PFSK-1 (cell line): ENCODE data around the gene AGMO.

ENCODE experiments used
- FOXP2 ChIP-seq: optimal IDR thresholded peaks from 2 replicates; pipeline ENCODE3; 2011; ENCODE audit warnings: borderline replicate concordance, control low read depth, inconsistent platforms; ENCODE audit not compliant: insufficient read depth; ENCODE audit errors: extremely low read length, extremely low read depth
- POLR2AphosphoS5 ChIP-seq: IDR thresholded peaks from 2 replicates; pipeline ENCODE4 v1.6.1; 2012; ENCODE audit warnings: low read depth, mild to moderate bottlenecking, control low read depth, low read length, moderate library complexity
- REST ChIP-seq, 2 experiments: IDR thresholded peaks; 2 replicates each; pipeline versions ENCODE4 v1.6.1 to v1.8.0; 2011 to 2012; ENCODE audit warnings: low read depth in 2 of 2, low read length in 2 of 2, control low read depth in 1 of 2, inconsistent platforms in 1 of 2, mild to moderate bottlenecking in 1 of 2, moderate library complexity in 1 of 2; ENCODE audit not compliant: insufficient read depth in 1 of 2
- SIN3A ChIP-seq: IDR thresholded peaks from 2 replicates; pipeline ENCODE4 v1.6.1; 2012; ENCODE audit warnings: mild to moderate bottlenecking, low read length, moderate library complexity, borderline replicate concordance; ENCODE audit not compliant: insufficient read depth
- TAF1 ChIP-seq: IDR thresholded peaks from 2 replicates; pipeline ENCODE4 v1.6.1; 2012; ENCODE audit warnings: low read length, control low read depth, borderline replicate concordance; ENCODE audit not compliant: insufficient read depth

The AGMO gene

GRCh38 chr7:15418264-15418663, 143.6 kb downstream of the AGMO start:
- TF ChIP-seq REST (IDR thresholded peaks at IDR 0.05; ENCODE audit: insufficient read depth in 1 of 2, low read depth in 2 of 2, low read length in 2 of 2) (no peak), TAF1 (no peak), FOXP2 (no peak), SIN3A (no peak)

- TF ChIP-seq SIN3A (no peak), POLR2AphosphoS5 (no peak), REST (IDR thresholded peaks at IDR 0.05; ENCODE audit: insufficient read depth in 1 of 2, low read depth in 2 of 2, low read length in 2 of 2) (no peak)
Measured at GRCh38 chr7:15417341-15417988, 144.3 kb downstream of the AGMO start.

DNA sequence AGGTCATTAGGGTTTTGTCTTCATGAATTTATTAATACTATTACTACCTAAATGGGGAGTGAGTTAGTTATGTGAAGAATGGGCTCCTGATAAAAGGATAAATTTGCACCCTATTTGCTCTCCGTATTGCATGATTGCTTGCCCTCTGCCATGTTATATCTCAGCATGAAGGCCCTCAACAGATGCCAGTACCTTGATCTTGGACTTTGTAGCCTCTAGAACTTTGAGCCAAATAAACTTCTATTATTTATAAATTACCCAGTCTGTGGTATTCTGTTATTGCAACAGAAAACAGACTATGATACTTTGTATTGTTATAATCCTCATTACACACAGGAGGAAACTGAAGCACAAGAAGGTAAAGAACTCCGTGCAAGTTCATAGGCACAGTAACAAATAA, 150.8 kb downstream of the AGMO start:
- TF ChIP-seq TAF1 (no peak), REST (IDR thresholded peaks at IDR 0.05; ENCODE audit: insufficient read depth in 1 of 2, low read depth in 2 of 2, low read length in 2 of 2) (no peak), POLR2AphosphoS5 (no peak), SIN3A (no peak), FOXP2 (no peak)

GRCh38 chr7:15407910-15408309, 153.9 kb downstream of the AGMO start:
- TF ChIP-seq SIN3A (no peak), FOXP2 (no peak), REST (IDR thresholded peaks at IDR 0.05; ENCODE audit: insufficient read depth in 1 of 2, low read depth in 2 of 2, low read length in 2 of 2) (no peak), POLR2AphosphoS5 (no peak), TAF1 (no peak)

DNA sequence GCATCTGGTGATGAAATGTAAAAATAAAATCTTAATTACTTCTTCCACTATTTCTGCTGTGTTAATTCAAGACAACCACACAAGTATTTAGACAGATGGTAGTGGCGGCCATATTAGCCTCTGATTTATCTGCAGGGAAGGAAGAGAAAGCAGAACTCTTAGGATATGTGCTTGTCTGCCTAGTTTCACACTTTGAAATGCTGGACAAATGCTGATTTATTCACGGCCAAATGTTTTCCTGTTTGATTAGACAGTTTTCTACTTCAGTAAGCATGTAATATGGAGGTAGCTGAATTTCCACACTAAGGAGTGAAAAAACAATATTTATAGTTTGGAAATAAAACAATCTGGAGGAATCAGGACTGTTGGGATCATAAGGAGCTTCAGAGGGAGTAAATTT, 158.1 kb downstream of the AGMO start:
- no peak for TF ChIP-seq TAF1
- TF ChIP-seq FOXP2, result no peak
- TF ChIP-seq POLR2AphosphoS5, result no peak
- no peak for TF ChIP-seq SIN3A
- TF ChIP-seq REST (IDR thresholded peaks at IDR 0.05; ENCODE audit: insufficient read depth in 1 of 2, low read depth in 2 of 2, low read length in 2 of 2), result no peak
